ENCODE data around the gene MAFF.
A peak's percentile ranks its signal among the peaks of the same experiment; 100 is the strongest.
"Not testable (repeated sequence)": the region's sequence is repeated elsewhere in the genome, so short reads cannot be mapped to it uniquely, and the experiment has no call there.

Gene MAFF

DNA sequence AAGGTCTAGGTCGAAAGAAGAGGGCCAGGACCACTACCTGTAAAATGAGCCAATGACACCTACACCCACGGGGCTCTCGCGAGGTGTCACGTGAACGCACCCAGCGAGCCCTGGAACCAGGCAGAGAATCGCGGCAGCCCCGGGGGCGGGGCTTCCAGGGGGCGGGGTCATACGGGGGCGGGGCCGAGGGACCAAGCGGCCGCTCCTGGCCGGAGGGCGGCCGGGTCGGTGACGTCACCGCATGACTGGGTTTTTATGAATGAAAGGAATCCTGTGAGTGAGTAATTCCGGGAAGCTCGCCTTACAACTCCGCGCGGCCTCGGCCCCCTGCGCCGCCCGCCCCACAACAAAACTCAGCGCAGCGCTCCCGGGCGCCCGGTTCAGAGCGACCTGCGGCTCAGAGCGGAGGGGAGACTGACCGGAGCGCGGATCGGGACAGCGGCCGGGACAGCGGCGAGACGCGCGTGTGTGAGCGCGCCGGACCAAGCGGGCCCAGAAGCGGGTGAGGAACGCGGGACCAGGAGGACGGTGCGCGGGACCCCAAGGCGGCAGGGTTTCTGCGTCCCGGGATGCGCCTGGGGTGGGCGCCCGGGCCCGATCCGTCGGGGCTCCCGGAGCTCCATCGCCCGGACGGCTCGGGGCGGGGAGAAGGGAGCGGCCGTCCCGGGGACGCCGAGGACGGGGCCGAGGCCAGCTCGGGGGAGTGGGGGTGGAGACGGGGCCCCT lies at the start of gene MAFF:
TSS of gene MAFF (plus strand) at position 284 of the 726 bp plus-strand sequence. CDS start 11,860 bp downstream, outside the sequence.
- DNase-seq (ENCODE audit: low read depth in 2 of 2), result peak; percentile 82 to 88

DNA sequence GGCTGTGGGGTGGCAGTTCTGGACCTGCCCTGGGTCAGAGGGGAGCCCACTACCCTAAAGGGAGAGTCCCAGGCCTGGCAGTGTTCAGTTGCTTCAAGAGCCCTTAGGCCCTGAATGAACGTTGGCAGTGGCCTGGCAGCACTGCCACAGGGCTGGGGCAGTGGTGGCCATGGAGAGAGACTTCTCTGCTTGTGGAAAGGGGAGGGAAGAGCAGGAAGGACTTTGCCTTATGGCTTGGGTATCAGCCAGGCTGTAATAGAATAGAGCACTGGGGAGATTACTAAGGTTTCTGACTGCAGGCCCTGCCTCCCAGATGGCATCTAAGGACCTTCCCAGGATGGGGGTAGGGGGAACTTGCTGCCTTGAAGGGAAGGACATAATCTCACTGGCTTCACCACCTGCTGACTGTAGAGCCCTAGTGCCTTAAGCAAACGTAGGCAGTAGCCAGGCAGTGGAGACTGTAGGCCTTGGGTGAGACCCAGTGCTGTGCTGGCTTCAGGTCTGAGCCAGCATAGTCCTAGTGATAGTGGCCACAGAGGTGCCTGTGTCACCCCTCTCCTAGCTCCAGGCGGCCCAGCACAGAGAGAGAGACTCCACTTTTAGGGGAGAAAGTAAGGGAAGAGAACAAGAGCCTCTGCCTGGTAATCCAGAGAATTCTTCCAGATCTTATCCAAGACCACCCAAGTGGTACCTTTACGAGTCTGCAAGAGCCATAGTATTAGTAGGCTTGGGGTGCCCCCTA lies 47.8 kb upstream of the MAFF start:
- DNase-seq (ENCODE audit: low read depth in 2 of 2), result no peak

DNA sequence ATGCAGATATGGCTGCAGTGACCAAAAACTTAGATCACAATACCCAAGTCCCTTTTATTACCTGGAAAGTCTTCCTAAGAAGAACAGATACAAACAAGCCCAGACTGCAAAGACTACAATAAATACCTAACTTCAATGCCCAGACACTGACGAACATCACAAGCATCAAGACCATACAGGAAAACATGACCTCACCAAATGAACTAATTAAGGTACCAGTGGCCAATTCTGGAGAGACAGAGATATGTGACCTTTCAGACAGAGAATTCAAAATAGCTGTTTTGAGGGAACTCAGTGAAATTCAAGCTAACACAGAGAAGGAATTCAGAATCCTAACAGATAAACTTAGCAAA lies 47.3 kb upstream of the MAFF start:
- DNase-seq (ENCODE audit: low read depth in 2 of 2), result not testable (repeated sequence)

DNA sequence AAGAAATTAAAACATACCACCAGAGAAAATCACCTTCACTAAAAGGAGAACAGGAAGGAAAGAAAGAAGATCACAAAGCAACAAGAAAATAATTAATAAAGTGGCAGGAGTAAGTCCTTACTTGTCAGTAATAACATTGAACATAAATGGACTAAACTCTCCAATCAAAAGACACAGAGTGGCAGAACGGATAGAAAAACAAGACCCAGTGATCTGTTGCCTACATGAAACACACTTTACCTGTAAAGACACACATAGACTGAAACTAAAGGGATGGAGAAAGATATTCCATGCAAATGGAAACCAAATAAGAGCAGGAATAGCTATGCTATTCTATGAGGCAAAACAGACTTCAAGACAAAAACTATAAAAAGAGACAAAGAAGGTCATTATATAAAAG lies 46.1 kb upstream of the MAFF start:
- no peak for DNase-seq (ENCODE audit: low read depth in 2 of 2)

DNA sequence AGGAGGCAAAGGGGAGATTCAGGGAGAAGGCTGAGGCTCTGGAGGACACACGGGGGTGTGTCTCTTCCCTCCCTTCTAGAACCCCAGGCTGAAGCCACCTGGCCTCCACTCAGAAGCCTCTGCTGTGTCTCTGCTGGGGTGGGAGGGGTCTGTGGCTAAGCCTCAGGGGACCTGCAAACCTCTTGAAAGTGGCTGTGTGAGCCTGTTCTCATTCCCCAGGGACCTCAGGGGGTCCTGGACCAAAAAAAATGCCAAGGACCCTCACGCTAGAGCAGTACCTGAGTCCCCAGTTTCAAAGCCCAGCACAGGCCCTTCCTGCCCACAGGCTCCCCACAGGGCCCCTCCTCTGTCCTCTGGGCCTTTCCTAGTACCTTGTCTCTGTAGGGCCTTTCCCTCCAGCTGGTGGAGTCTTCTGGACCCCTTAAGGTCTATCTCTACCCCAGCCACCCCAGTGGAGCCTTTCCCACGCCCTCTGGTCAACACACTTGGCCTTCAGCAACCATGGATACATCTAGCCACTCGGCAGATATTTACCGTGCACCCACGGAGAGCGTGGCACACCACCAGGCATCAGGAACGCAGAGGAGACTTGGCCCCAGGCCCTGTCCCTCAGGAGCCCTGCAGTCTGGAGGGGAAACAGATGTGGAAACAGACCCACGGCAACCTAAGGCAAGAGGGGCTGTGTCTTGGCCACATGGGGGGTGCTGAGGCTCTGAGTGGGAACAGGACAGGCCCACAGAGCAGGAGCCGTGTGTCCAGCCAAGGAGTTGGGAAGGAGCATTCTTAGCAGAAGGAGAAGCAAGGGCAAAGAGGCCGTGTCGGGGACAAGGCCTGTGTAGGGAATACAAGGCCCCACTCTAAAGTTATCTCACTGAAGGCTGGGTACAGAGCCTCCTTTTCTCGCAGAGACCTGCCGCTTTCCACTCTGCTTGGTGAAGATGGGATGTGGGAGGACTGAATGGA lies 38.6 kb upstream of the MAFF start:
- no peak for DNase-seq (ENCODE audit: low read depth in 2 of 2)

DNA sequence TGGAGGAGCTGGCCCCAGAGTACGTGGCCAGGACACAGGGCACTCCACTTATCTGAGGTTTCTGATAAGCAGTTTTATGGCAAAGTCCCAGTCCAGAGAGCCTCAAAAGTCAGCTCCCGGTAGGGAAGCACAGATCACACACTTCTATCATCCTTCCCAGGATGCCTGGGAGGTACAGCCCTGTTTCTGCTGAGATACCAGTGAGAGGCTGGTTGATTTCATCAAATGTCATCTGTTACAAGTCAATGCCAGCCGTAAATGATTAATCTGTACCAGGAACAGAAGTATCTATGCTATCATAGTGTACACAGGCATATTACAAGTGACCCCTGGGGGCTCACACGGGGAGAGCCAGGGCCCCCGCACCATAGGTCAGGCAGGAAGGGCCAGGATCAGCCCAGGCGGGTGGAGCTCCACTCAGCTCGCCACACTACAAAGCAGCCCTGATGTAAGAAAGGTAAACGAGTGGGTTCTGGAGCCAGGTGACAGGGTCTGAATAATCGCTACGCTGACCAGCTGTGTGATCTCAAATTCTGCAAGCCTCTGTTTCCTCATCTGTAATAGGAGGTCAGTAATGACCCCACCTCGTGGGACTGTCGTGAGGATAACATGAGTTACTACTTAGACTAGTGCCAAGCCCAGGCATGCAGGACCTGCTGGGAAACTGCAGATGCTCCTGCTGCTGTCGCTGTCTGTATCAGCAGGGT lies 37.8 kb upstream of the MAFF start:
- DNase-seq (ENCODE audit: low read depth in 2 of 2), result no peak

DNA sequence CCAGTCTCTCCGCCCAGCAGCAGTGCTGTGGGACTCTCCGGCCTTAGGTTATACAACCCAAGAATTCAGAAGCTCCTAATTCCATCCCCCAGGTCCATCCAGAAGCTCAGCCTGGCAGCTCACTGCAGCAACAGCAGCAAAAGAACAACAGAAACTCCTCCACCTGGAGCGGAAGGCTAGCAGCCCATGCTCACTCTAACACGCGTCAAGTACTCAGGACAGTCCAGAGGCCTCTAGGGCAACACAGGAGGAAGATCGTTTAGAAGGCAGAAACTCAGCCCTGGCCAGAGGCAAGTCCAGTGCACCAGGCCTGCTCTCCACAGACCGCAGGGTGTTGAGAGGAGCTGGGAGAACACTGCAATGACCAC lies 37.3 kb upstream of the MAFF start:
- DNase-seq (ENCODE audit: low read depth in 2 of 2), result no peak

DNA sequence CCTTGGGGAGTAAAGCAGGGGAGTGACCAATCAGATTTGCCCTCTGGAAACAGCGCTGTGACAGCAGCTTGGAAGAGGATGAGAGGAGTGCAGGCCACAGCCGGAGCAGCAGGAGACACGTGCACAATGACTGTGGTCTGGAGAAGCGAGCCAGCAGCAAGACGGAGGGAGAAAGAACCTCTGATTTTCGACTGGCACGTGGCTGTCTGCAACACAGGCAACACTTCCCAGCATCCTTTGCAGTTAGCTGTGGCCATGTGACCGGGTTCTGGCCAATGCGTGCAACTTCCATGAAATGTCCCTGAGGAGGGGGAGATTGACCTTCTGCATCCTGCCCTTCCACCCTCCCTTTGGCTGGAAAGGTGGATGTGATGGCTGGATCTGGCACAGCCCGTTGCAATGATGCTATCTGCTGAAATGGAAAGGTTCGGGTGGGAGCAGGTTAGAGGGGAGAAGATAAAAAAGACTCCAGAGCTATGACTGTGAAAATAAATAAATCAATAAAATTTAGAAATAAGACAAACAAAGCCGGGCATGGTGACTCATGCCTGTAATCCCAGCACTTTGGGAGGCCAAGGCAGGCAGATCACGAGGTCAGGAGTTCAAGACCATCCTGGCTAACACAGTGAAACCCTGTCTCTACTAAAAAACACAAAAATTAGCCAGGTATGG lies 35.7 kb upstream of the MAFF start:
- DNase-seq (ENCODE audit: low read depth in 2 of 2), result no peak

DNA sequence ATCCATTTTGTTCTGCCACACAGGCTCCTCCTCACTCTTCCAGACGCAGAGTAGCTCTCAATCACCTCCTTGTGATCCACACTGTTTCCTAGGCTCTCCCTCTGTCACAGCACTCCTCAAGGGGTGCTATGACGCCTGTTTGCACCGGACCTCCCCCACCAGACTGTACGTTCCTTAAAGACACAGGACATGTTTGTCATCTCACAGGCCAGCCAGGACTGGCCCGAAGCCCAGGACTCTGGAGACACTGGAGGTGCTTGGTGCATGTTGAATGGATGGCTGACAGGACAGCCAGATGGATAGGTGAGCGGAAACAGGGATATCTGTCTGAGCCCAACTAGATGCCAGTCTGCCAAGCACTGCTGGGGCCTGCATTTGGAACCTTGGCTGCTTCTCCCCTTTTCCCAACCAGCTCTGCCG lies 33.8 kb upstream of the MAFF start:
- no peak for DNase-seq (ENCODE audit: low read depth in 2 of 2)

DNA sequence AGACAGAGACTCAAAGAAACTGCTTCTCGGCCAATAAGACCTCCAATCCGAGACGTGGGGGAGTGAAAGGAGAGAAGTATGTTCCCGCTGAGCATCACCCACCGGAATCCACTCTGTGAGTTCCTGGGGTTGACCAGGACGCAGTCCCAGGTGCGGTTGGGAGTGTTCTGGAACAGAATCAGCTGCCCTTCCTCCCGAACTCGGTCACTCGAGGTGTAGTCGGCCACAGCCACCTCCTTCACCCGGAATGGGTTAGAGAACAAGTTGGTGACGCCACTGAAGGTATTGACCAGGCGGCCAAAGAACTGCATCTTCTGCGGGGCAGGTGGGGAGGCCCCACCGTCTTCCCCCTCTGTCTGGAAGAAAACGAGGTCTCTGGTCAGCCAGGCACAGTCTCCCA lies 32.7 kb upstream of the MAFF start:
- no peak for DNase-seq (ENCODE audit: low read depth in 2 of 2)

DNA sequence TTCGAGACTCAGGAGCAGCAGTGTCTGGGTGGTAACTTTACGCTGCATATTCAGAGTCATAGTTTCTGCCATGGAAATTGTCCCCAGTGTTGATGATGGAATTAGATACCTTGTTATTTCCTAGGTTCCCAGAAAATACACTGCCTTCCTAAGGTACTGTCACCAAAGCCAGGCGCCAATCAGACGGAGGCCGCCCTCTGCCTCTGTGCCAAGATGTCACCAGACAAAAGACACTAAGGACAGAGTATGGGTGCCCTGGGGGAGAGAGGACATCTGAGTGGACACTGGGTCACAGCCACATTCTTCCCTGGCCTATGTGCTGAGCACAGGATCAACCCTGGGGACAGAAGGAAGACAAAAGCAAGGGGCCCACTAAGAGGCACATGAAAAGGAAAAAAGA lies 31.3 kb upstream of the MAFF start:
- no peak for DNase-seq (ENCODE audit: low read depth in 2 of 2)

DNA sequence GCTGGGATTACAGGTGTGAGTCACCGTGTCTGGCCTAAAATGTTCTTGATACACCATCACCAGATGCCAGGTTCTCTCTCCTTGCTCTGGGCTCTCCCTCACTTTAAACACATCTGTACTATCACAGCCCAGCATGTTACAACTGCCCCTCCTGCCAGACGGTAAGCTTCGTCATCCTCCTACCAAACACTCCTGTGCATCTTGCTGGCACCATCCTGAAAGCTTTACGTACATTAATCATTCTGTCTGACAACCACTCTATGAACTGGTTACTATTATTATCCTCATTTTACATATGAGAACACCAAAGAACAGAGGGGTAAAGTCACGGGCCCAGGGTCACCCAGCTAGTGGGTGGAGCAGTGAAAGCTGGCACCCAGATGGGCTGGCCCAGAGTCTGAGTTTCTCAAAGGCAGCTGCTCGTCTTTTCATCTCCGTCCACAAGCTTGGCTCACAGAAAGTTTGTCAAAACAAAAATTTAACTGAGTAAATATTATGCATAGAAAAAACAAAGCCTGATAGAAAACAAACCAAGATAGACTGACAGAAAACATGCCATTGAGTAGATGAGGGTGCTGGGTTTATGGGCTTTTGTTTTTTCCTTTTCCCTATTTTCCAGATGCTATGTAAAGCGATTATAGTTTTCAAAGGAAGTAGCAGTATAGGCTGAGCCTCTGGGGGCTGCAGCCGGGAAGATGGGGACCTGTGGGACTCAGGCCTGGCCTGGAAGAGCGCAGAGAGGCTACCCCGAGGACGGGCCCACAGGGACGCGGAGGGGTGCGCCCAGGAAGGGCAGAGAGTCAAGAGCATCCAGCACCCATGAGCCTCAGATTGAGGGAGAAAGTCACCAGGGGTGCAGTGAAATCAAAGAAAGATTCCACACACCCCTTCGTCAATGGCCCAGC lies 29.6 kb upstream of the MAFF start:
- no peak for DNase-seq (ENCODE audit: low read depth in 2 of 2)

DNA sequence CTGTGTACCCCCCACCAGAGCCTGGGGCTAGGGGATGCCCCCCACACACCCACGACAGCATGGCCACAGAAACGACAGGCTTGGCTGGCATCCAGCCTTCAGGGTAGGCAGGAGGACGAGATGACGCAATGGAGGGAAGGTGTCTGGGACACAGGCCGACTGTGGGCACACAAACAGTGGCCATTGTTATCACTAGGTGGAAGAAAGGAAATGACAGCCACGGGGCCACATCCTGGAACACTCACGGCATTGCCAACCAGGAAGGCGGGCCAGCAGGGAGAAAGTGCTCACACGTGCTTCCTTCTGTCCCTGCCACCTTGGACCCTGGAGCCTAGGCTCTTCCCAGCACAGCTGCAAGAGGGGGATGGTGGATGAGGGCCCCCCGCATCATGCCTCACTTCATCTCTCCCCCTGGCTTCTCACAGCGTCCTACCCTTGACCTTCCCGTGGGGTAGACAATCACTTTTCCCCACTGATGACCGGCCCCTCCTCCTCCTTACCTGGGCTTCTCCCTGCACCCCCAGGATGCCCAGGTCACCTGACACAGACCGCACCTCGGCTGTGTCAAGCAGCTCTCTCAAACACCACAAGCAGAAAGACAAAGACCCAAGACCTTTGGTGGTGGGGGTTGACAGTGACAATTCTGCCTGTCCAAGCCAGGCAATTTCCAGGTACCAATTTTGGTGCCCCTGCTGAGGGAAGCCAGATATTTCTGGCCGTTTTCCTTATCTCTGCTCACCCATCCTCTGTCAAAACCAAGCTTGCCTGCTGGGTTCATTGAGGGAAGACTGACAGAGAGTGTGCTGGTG lies 28.8 kb upstream of the MAFF start:
- peak; percentile 21 to 50 for DNase-seq (ENCODE audit: low read depth in 2 of 2)

DNA sequence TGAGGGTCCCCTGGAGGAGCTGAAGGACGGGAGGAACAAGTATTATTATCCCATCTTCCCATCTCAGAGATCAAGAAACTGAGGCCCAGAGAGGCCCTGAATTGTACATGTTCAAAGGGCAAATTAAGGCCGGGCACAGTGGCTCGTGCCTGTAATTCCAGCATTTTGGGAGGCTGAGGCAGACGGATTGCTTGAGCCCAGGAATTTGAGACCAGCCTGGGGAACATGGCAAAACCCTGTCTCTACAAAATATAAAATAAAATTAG lies 28.2 kb upstream of the MAFF start:
- no peak for DNase-seq (ENCODE audit: low read depth in 2 of 2)

DNA sequence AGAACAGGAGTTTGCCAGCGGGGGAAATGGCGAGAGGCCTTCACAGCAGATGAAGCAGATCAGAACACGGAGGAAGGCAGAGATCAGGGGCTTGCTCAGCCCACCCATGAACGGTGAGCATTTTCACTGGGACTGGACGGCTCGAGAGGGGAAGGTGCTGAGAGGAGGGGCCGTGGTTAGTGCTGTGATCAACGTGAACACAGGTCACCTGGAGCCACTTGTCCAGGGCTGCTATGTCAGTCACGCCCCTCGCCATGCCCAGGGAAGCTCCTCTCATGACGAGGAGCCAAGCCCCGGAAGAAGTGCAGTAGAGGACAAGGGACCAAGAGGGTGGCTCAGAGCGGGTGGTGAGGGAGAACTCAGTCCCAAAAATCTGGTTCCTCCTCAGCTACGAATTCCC lies 27.2 kb upstream of the MAFF start:
- DNase-seq (ENCODE audit: low read depth in 2 of 2), result no peak

DNA sequence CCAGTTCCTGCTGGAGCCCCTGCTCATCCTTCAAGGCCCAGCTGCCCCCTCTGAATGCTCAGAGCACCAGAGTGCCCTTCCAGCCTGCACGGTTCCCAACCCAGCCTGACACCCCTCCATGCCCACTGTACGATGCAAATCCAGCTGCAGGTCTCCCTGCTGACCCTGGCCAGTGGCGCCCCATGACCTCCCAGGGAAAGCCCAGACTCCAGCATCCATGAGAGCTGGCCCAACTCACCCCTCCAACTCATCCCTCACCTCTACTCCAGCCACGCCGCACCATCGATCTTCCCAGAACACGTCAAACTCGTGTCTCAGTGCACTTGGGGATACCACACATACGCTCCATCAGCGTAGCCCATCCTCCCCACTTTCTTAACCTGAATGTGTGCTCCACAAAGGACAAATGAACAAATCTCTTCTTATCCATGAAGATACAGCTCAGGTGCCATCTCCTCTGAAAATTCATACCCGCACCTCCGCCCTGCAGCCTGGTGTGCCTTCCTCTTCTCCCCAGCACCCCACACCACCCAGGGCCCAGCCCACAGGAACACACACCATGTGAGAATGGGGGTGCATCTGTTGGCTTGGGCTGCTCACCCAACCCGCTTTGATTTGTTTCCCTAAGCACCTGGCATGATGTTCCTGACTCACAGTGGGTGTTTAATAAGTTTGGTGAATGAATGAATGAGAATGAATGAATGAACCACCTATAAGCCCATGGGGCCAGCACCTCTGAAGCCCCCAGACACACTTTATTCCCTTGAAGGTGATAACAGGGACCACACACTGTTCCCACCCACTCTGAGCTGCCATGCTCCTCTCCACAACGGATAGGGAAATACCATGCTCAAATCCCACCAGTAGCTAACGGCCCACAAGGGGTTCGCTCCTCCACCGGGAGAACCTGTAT lies 26.3 kb upstream of the MAFF start:
- no peak for DNase-seq (ENCODE audit: low read depth in 2 of 2)

DNA sequence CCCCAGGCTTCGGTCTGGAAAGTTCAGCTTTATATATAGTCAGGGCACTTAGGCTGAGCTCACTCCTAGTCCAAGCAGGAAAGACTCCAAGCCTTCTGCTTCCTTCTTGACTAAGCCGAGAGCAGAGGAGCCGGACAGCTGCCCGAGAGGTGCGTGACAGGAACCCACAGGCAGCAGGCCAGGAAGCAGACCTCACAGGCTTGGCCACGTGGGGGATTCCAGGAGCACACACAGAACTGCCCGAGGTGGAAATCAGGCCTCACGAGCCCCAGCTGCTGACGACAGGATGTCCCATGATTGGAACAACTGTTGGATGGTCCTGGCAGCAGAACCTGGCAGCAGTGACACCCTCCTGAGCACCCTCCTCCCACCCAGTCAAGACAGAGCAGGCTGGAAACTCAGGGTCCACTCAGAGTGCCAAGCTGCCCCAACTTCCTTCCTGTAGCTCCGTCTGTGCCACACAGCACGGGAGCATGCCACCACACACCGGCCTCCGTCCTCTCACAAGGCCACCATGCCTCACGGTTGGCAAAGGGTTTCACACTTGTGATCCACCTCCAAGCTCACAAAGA lies 25.5 kb upstream of the MAFF start:
- DNase-seq (ENCODE audit: low read depth in 2 of 2), result peak in 1 of 2 donors; percentile 35

DNA sequence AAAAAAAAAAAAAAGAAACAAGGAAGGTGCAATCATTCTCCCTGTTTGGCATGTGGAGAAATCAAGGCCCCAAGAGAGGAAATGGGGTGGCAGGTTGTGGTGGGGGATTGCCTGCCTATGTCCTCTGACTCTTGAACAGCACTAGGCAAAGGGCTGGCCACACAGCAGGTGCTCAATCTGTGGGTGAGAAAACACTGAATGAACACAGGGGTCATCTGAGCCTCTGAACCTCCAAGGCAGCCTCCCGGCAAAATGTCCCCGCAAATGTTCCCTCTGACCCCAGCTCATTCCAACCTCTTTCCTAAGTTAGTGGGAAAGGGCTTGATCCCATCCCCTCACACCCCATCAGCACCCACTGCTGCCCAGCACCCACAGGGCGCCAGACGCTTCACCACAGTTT lies 24.8 kb upstream of the MAFF start:
- no peak for DNase-seq (ENCODE audit: low read depth in 2 of 2)

All from stimulated activated CD8-positive, alpha-beta memory T cell treated with anti-CD3 and anti-CD28 coated beads, Interleukin-15, amount 100 ng/mL, for 4 hours (primary cell).